Measurements from ENCODE around the gene ZNF778. TPM values are rescaled to one million over a fixed set of nuclear protein-coding genes. Genes with fewer than 3 reads are reported as not detected.
A peak's percentile ranks its signal among the peaks of the same experiment; 100 is the strongest.

Gene ZNF778
- total and polyA plus RNA-seq, 10 of the 15 experiments (the other 5 are each of a cell fraction or from before 2014, with no cell fraction given), result 0.20 to 9.7 (median 4.1) TPM

- no peak overlapping the region for H3K27ac ChIP-seq (ENCODE audit: control insufficient read depth, insufficient read depth)
- no TSS peak for BruUV-seq (replicated peaks)
- peaks cover 3% of the 10 kb centered on the region in 2 experiments; a peak in 2 of 4 replicates for H3K36me3 ChIP-seq (ENCODE audit: control insufficient read depth in 2 of 2, insufficient read depth in 2 of 2, low read length in 1 of 2)
- H3K4me1 ChIP-seq (ENCODE audit: control insufficient read depth, insufficient read depth, low read length), result no peaks in the 10 kb centered on the region
- TF ChIP-seq ZNF207 (IDR thresholded peaks at IDR 0.05; ENCODE audit: borderline replicate concordance) (no peak), POLR2A (IDR thresholded peaks at IDR 0.05; ENCODE audit: low read depth, low read length) (0 out of 2 replicates have a peak, but pooled peaks have one; percentile 27)
- H3K79me2 ChIP-seq (ENCODE audit: control insufficient read depth, insufficient read depth, low read length), result no peaks in the 10 kb centered on the region
- no peak overlapping the region for H3K4me3 ChIP-seq
- no peak overlapping the region for H3K4me2 ChIP-seq (ENCODE audit: control insufficient read depth, insufficient read depth)
- H4K20me1 ChIP-seq (ENCODE audit: control insufficient read depth, insufficient read depth), result no peaks in the 10 kb centered on the region
- in situ Hi-C loops (cut with MboI) (no loop called here), intact Hi-C loops (cut with micrococcal nuclease; ENCODE audit: unreplicated experiment) (no loop called here)
- POLR2A ChIA-PET, result interaction anchor here (0.7 to 1.2 kb wide), 2 partner anchors 30 to 475 kb away, joined by 3 read pairs; no protein-coding TSS in a partner anchor
- SMC1A ChIA-PET (ENCODE audit: uncharacterized antibody, unreplicated experiment), result no interaction called here
- ATAC-seq (no peak), FAIRE-seq (no peak), DNase-seq (ENCODE audit: low read depth, low spot score) (no peak)
- 85% methylated on average over 30 of the region's 30 CpGs for WGBS (ENCODE audit: insufficient coverage, insufficient replicate concordance, low lambda C conversion rate, missing lambda C conversion rate)
- no peak overlapping the region for H3K9ac ChIP-seq (ENCODE audit: control insufficient read depth, insufficient read depth, low read length)
- CTCF ChIA-PET, result no interaction called here
- no peaks in the 10 kb centered on the region; the same call in 2 of the 3 replicates for H3K9me3 ChIP-seq (replicated peaks; ENCODE audit: control insufficient read depth, insufficient read depth, low read length)
- no peaks in the 10 kb centered on the region; a peak in 2 of 4 replicates for H3K27me3 ChIP-seq (replicated peaks in 1 of 2; ENCODE audit: control insufficient read depth in 2 of 2, insufficient read depth in 2 of 2, low read length in 1 of 2)
- RAD21 ChIA-PET (ENCODE audit: unreplicated experiment), result no interaction called here
- no peak overlapping the region for H2AFZ ChIP-seq (ENCODE audit: control insufficient read depth, low read depth, low read length)
These were observed 44.4 kb downstream of the ZNF778 start for GRCh38 chr16:89261691-89262563.

DNA sequence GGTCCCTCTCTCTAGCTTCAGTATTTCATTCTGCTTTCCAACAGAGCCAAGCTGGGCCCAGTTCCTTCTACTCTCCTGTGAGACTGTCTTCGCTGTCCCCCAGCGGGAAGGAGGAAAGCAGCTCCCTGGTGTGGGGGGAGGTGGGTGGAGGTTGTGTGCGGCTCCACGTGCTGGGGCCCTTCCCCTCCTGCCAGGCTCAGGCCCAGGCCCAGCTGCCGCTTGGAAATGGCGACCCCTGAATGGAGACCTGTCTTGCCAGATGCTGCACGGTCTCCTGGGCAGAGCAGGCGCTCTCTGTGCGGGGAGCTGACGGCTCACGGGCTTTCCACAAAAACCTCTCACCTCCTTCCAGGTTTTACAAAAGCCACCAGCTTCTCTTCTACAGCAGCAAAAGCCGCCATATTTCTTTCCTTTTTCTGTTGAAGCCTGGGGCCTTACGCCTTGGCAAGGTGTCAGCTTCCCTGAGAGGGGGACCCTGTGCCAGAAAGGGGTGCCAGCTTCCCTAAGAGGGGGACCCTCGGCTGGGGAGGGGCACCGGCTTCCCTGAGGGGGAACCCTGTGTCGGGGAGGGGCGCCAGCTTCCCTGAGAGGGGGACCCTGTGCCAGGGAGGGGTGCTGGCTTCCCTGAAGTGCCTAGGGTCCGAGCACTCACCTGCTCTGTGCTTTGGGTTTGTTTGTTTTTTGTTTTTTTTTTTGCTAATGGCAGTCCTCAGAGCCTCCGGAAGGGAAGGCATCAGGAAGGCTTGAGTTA, 47.5 kb downstream of the ZNF778 start:
- Histone ChIP-seq H2AFZ (ENCODE audit: control insufficient read depth, low read depth, low read length) (no peak overlapping the region), H3K4me3 (no peak overlapping the region), H3K27me3 (replicated peaks in 1 of 2; ENCODE audit: control insufficient read depth in 2 of 2, insufficient read depth in 2 of 2, low read length in 1 of 2) (no peaks in the 10 kb centered on the region), H3K4me2 (ENCODE audit: control insufficient read depth, insufficient read depth) (no peak overlapping the region), H3K9me3 (replicated peaks; ENCODE audit: control insufficient read depth, insufficient read depth, low read length) (no peaks in the 10 kb centered on the region; the same call in 2 of the 3 replicates), H3K9ac (ENCODE audit: control insufficient read depth, insufficient read depth, low read length) (no peak overlapping the region), H3K36me3 (ENCODE audit: control insufficient read depth in 2 of 2, insufficient read depth in 2 of 2, low read length in 1 of 2) (peaks cover 7 to 11% of the 10 kb centered on the region in 2 experiments), H3K27ac (ENCODE audit: control insufficient read depth, insufficient read depth) (no peak overlapping the region), H3K4me1 (ENCODE audit: control insufficient read depth, insufficient read depth, low read length) (no peaks in the 10 kb centered on the region), H4K20me1 (ENCODE audit: control insufficient read depth, insufficient read depth) (no peaks in the 10 kb centered on the region), H3K79me2 (ENCODE audit: control insufficient read depth, insufficient read depth, low read length) (no peaks in the 10 kb centered on the region)
- RAD21 ChIA-PET (ENCODE audit: unreplicated experiment), result no interaction called here
- DNase-seq (ENCODE audit: low read depth, low spot score), result no peak
- CTCF ChIA-PET, result interaction anchor here (0.6 to 1.0 kb wide), 2 partner anchors 25 to 45 kb away, joined by 3 read pairs; no protein-coding TSS in a partner anchor
- in situ Hi-C loops (cut with MboI), result no loop called here
- BruUV-seq (replicated peaks), result no TSS peak
- intact Hi-C loops (cut with micrococcal nuclease; ENCODE audit: unreplicated experiment), result no loop called here
- WGBS (ENCODE audit: insufficient coverage, insufficient replicate concordance, low lambda C conversion rate, missing lambda C conversion rate), result 97% methylated on average over 19 of the region's 19 CpGs
- SMC1A ChIA-PET (ENCODE audit: uncharacterized antibody, unreplicated experiment), result no interaction called here
- ATAC-seq, result no peak
- no peak for FAIRE-seq
- TF ChIP-seq POLR2A (IDR thresholded peaks at IDR 0.05; ENCODE audit: low read depth, low read length) (peak; percentile 48; the same call in 1 of the 2 replicates), RCOR1 (conservative IDR thresholded peaks at IDR 0.05; ENCODE audit: low read depth, low read length) (no peak)
- POLR2A ChIA-PET, result interaction anchor here (0.5 kb wide), 1 partner anchor 18 kb away, joined by 3 read pairs; no protein-coding TSS in a partner anchor

All from GM12878 (cell line).